Muscle layer of duodenum (tissue), 2 donors: Measurements from ENCODE around the gene MT1B.

Source experiments
- H3K27ac ChIP-seq: one replicate; pipeline ENCODE4 v1.7.0; 2013; ENCODE audit warnings: mild to moderate bottlenecking, low read length
- H3K27me3 ChIP-seq: one replicate; pipeline ENCODE4 v1.7.0; 2013; ENCODE audit warnings: low read depth, mild to moderate bottlenecking, control low read depth, low read length
- H3K36me3 ChIP-seq, 2 donors: one replicate each; pipeline ENCODE4 v1.7.0; 2013; ENCODE audit warnings: low read length in 2 of 2, control low read depth in 1 of 2, mild to moderate bottlenecking in 1 of 2; ENCODE audit not compliant: insufficient read depth in 2 of 2, control insufficient read depth in 1 of 2
- H3K4me1 ChIP-seq, 2 donors: one replicate each; pipeline ENCODE4 v1.7.0; 2013; ENCODE audit warnings: low read length in 2 of 2, mild to moderate bottlenecking in 2 of 2, control low read depth in 1 of 2, moderate library complexity in 1 of 2; ENCODE audit not compliant: insufficient read depth in 2 of 2, control insufficient read depth in 1 of 2
- H3K4me3 ChIP-seq, 2 donors: one replicate each; pipeline ENCODE4 v1.7.0; 2013; ENCODE audit warnings: low read length in 2 of 2, low read depth in 1 of 2, mild to moderate bottlenecking in 1 of 2
- H3K9me3 ChIP-seq, 2 donors: one replicate each; pipeline ENCODE4 v1.7.0; 2013; ENCODE audit warnings: low read length in 2 of 2, control low read depth in 1 of 2, mild to moderate bottlenecking in 1 of 2; ENCODE audit not compliant: control insufficient read depth in 1 of 2
- donor health status: healthy.

Gene MT1B

DNA sequence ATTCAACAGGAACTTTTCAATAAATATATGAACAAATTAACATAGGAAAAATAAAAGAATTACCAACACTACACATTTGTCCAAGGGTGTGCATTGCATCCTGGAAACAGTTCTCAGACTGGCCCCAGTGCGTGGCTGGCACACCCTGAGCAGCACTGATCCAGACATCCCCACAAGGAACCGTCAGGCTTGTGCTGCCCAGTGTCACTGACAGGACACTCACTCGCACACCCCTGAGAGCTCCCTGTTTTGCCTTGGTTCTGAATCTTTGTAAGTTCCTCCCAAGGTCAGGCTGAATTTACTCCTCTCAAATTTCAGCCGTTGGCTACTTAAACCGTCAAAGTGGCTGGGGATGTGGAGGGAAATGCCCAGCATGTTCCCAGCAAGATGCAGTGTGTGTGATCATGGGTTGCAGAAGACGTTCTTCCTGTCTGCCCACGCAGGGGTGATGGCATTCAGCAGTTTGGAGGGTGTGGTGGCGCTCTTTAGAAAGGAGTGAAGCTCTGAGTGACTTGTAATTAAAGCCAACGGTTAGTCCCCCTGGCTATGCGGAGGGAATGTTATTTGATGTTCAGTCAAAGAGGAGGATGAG, 41.6 kb upstream of the MT1B start:
- no peaks in the 10 kb centered on the region for H3K9me3 ChIP-seq
- peaks cover 0 to 7% of the 10 kb centered on the region in 2 donors for H3K36me3 ChIP-seq
- peak overlapping the region; percentile 96 for H3K27ac ChIP-seq
- H3K4me3 ChIP-seq, result peak overlapping the region; percentile 82 to 91
- no peaks in the 10 kb centered on the region for H3K27me3 ChIP-seq
- H3K4me1 ChIP-seq, result peaks cover 3 to 10% of the 10 kb centered on the region in 2 donors

DNA sequence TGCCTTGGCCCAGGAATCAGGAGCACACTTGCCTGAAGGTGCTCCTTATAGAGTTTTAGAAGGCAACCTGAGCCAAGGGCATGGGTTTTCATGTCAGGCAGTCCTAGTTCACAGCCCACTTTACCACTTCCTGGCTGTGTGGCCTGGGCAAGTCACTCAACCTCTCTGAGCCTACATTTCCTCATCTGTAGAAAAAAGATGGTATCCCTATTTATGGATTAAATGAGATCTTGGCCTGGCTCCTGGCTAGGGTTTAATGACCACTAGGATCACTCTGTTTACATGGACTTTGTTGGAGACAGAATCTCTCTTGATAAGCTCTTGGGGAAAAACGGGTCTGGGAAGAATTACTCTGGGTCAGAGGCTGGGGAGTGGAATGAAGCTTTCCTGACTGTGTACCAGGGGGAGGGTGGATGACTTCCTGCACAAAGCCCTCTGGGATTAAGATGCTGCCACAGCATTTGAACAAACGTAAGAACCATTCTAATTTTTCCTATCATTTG, 41.0 kb upstream of the MT1B start:
- H3K9me3 ChIP-seq, result no peaks in the 10 kb centered on the region
- H3K27me3 ChIP-seq, result no peaks in the 10 kb centered on the region
- peak overlapping the region; percentile 96 for H3K27ac ChIP-seq
- H3K4me3 ChIP-seq, result peak overlapping the region in 1 of 2 donors; percentile 91
- H3K4me1 ChIP-seq, result peaks cover 3 to 10% of the 10 kb centered on the region in 2 donors
- peaks cover 0 to 7% of the 10 kb centered on the region in 2 donors for H3K36me3 ChIP-seq

DNA sequence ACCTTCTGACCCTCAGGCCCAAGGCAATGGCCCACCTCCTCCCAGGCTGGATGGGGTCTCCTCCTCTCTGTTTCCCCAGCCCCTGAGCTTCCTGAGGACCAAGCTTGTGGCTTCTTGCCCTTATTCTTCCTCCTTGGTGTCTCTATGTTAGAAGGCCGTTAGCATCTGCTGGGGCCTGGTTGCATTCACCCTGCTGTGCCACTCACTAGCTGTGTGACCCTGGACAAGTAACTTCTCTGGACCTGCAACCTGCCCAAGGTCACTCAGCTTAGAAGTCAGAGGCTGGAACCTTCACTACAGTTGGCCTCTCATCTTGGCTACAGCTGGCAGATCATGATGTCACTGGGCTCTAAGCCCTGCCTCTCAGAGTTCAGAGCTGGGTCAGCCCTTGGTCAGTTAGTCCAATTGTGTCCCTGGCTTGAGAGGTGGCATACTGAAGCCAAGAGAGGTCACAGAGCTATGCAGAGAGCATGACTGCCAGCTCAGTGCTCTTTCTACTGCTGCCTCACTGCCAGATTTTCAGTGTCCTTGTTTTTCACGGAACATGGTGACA, 40.3 kb upstream of the MT1B start:
- Histone ChIP-seq H3K27me3 (no peaks in the 10 kb centered on the region), H3K9me3 (no peaks in the 10 kb centered on the region), H3K4me1 (peaks cover 3 to 10% of the 10 kb centered on the region in 2 donors), H3K27ac (peak overlapping the region; percentile 96), H3K4me3 (no peak overlapping the region), H3K36me3 (peaks cover 0 to 7% of the 10 kb centered on the region in 2 donors)

DNA sequence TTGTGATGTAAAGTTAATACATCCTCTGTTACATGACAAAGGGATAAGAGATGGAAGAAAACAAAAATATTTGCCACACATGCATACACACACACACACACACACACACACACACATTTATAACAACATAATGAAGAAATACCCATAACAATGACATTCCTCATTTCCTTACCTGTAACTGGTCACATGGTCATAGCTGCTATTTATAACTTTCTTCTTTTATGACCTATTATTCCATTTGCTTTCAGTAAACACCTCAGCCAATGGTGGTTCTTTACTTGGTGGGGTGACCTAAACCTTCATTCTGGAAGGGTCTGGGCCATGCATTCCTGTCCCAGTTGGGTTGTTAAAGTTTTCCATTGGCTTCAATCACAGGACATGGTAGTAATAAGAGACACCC, 38.0 kb upstream of the MT1B start:
- no peaks in the 10 kb centered on the region for H3K36me3 ChIP-seq
- peaks cover 0 to 18% of the 10 kb centered on the region in 2 donors for H3K4me1 ChIP-seq
- H3K4me3 ChIP-seq, result no peak overlapping the region

DNA sequence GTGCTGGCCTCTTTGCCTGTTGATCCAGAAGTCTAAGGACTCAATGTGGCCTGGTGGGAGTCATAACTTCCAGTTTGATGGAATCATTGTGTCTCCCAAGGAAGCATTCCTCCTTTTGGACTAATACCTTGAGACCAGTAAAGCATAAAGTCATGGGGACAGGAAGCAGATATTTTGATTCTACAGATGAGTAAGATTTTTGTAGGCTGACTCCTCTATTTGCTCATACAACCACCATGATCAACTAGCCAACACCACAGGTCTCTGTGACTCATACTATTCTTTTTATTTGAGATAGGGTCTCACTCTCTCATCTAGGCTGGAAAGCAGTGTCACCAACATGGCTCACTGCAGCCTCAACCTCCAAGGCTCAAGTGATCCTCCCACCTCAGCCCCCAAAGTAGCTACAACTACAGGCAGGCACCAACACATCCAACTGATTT, 37.1 kb upstream of the MT1B start:
- peaks cover 0 to 18% of the 10 kb centered on the region in 2 donors for H3K4me1 ChIP-seq
- H3K4me3 ChIP-seq, result no peak overlapping the region
- H3K36me3 ChIP-seq, result no peaks in the 10 kb centered on the region
- no peaks in the 10 kb centered on the region for H3K27me3 ChIP-seq
- H3K9me3 ChIP-seq, result no peaks in the 10 kb centered on the region
- no peak overlapping the region for H3K27ac ChIP-seq

More for the DNA sequence above, 38.0 kb upstream of the MT1B start:
- H3K9me3 ChIP-seq, result no peaks in the 10 kb centered on the region
- no peak overlapping the region for H3K27ac ChIP-seq
- no peaks in the 10 kb centered on the region for H3K27me3 ChIP-seq

DNA sequence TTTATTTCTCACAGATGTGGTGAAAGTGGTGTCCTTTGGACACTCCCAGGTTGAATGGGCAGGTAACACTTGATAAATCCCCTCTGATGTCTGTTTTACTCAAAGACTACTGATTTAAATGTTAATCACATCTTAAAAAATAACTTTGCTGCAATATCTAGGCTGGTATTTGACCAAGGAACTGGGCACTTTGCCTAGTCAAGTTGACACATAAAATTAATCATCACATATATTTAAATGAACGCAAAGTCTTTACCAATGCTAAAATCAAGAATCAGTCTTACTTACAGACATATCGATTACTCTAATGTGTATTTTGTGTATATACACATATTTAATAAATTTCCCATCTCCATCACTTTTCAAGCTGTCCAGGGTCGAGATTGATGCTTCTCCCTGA, 36.3 kb upstream of the MT1B start:
- no peak overlapping the region for H3K27ac ChIP-seq
- no peak overlapping the region for H3K4me3 ChIP-seq
- H3K36me3 ChIP-seq, result no peaks in the 10 kb centered on the region
- H3K4me1 ChIP-seq, result peaks cover 0 to 18% of the 10 kb centered on the region in 2 donors
- H3K27me3 ChIP-seq, result no peaks in the 10 kb centered on the region
- H3K9me3 ChIP-seq, result no peaks in the 10 kb centered on the region

DNA sequence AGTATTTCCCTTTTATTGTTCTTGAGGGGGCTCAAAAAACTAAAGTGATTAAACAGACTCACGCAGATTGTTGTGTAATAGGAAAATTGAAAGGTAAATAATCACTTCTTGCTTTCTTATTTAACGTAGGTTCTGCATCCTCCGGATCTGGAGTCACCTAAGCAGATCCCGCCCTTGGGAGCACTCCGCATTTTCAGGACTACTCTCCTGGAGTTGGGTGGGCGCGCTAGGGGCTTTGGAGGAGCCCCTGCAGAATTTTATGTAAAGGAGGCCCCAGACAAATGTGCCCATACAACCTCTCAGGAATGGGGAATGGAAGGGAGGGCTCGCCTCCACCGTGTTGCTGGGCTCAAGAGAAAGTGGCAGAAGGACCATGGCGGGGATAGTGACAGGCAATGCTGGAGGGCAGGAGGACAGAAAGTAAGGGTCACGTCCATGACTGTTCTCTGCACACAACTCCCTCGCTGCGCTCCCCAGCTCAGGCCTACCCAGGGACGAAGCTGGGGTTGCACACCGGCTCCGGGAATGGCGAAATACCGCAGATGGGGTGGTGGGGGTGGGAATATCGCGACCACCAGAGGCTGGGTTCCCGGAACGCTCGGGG, 35.0 kb upstream of the MT1B start:
- Histone ChIP-seq H3K9me3 (no peaks in the 10 kb centered on the region), H3K27ac (no peak overlapping the region), H3K4me3 (peak overlapping the region; percentile 55 to 71), H3K27me3 (no peaks in the 10 kb centered on the region), H3K36me3 (no peaks in the 10 kb centered on the region), H3K4me1 (peaks cover 0 to 13% of the 10 kb centered on the region in 2 donors)

DNA sequence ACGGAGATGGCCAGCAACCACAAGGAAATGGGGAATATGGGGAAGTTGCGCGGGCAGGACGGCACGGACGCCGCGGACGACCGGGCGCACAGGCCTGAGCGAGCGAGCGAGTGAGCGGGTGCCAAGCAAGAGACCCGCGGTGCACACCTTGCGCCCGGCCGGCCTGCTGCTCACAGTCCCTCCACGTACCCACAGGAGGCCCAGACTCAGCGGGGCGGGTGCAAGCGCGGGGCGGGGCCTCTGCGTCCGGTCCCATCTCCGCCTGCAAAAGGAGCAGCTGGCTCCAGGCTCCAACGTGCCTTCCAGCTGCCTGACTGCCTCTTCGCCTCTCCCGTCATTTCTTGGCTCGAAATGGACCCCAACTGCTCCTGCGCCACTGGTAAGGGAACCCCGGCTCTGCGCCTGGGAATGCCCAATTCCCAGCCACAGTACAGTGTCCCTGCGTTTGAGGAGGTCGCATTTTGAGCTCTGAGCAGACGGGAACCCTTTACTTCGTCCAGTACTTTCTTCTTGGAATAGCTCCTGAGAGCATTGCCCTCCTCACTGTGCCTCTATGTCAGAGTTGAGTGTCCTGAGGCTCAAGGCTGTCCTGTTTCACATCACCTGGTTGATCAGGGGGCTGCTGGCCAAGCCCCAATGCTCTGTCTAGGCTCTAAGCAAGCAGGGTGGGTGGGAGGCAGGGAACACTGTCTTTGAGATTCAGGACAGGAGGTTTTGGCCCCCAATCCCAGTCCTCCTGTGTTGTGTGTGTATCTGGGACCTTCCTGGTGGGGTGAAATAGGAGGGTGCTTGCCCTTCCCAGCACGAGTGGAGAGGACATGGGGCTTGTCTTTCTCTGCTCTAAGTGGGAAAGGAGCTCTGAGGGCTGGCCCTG, 34.2 kb upstream of the MT1B start:
- Histone ChIP-seq H3K4me3 (peak overlapping the region; percentile 55 to 71), H3K9me3 (no peaks in the 10 kb centered on the region), H3K27me3 (no peaks in the 10 kb centered on the region), H3K27ac (peak overlapping the region; percentile 51), H3K4me1 (peaks cover 0 to 13% of the 10 kb centered on the region in 2 donors), H3K36me3 (no peaks in the 10 kb centered on the region)

DNA sequence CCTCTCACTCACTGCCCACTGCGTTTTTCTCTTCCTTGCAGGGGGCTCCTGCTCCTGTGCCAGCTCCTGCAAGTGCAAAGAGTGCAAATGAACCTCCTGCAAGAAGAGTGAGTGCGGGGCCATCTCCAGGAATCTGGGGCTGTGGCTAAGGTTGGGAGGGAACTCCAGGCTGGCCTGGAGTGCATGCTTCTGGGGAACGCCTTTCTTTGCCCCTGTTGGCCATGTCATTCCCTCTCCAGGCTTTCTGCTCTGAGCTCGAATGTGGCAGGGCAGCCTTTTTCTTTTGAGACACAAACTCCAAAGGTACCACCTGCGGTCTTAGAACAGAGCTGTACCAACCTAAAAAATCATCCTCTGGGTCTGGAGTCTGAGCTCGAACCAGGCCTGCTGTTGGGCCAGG, 33.5 kb upstream of the MT1B start:
- Histone ChIP-seq H3K4me3 (peak overlapping the region in 1 of 2 donors; percentile 55), H3K9me3 (no peaks in the 10 kb centered on the region), H3K36me3 (no peaks in the 10 kb centered on the region), H3K27ac (no peak overlapping the region), H3K27me3 (no peaks in the 10 kb centered on the region), H3K4me1 (peaks cover 0 to 13% of the 10 kb centered on the region in 2 donors)

DNA sequence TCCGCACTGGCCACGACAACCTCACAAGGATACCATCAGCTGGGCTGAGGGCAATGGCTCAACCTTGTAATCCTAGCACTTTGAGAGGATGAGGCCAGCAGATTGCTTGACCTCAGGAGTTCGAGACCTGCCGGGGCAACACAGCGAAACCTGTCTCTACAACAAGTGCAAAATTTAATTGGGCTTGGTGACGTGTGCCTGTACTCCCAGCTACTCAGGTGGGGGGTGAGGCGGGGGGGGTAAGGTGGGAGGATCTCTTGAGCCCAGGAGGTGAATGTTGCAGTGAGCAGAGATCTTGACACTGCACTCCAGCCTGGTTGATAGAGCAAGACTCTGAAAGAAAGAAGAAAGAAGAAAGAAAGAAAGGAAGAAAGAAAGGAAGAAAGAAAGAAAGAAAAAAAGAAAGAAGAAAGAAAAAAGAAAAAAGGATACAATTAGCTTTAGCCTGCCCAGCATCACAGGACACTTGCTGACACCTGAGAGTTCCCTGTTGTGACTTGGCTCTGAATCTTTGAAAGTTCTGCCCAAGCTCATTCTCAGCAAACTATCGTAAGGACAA, 31.3 kb upstream of the MT1B start:
- H3K27me3 ChIP-seq, result no peaks in the 10 kb centered on the region
- H3K4me3 ChIP-seq, result no peak overlapping the region
- H3K36me3 ChIP-seq, result no peaks in the 10 kb centered on the region
- no peaks in the 10 kb centered on the region for H3K9me3 ChIP-seq
- peaks cover 0 to 13% of the 10 kb centered on the region in 2 donors for H3K4me1 ChIP-seq
- H3K27ac ChIP-seq, result no peak overlapping the region
